GM23248 (cell line): Measurements from ENCODE around the gene CCDC18.

Experiments used
- EZH2 ChIP-seq: fragments of 200-600 bp; sonication (generic); IDR thresholded peaks from 2 replicates; pipeline ENCODE4 v1.6.1; 2018; ENCODE audit warnings: antibody characterized with exemption, mild to moderate bottlenecking; ENCODE audit not compliant: insufficient read depth, poor library complexity, severe bottlenecking
- EZH2phosphoT487 ChIP-seq: fragments of 200-600 bp; sonication (generic); IDR thresholded peaks from 2 replicates; pipeline ENCODE4 v1.6.1; 2018; ENCODE audit warnings: antibody characterized with exemption, moderate library complexity, mild to moderate bottlenecking, low read depth; ENCODE audit not compliant: insufficient read depth

GRCh38 chr1:93255222-93256079, 74.9 kb downstream of the CCDC18 start:
- TF ChIP-seq EZH2 (no peak), EZH2phosphoT487 (no peak)
